Measurements from ENCODE around the gene GATAD2A.

Gene GATAD2A

DNA sequence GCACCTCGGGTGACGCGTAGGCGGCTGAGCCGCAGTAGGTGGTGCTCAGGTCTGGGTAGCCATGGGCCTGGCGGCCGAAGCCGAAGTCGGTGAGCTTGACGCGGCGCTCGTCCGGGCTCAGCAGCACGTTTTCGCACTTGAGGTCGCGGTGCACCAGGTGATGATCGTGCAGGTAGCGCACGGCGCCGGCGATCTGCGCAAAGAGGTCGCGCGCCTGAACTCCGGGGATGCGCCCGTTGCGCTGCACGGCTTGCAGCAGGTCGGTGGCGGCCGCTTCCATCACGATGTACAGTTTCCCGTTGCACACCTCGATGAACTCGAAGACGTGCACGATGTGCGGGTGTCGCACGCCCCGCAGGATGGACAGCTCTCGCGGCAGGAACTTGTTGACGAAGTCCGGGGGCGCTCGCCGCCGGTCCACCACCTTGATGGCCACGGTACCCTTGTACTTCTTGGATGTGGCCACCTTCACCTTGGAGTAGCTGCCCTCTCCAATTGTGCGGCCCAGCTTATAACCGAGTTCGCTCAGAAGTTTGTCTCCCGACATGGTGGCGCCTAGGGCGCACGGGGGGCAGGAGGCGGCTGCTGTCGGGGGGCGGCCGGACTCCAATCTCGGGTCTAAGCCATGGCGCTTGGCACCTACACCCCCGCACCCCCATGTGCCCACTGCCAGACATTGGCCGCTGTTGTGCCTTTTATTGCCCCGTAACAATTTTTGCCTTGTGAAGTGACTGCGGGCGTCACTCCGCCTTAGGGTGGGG is 109.6 kb downstream of the GATAD2A start, which contains the start of gene TSSK6:
Gene TSSK6 (minus strand): TSS at position 668 of the 761 bp plus-strand sequence. CDS start 121 bp downstream, at position 547.
- DNase-seq, result no peak

GRCh38 chr19:19515642-19516519 is 110.4 kb downstream of the GATAD2A start, which contains the start of gene NDUFA13:
Gene NDUFA13 (plus strand): TSS chr19:19516225. CDS start chr19:19516239, 14 bp downstream.
- peak; percentile 89 to 92 for DNase-seq

- no peak for DNase-seq
These were observed 111.8 kb downstream of the GATAD2A start for GRCh38 chr19:19517235-19517619.

- no peak for DNase-seq
These were observed 115.5 kb downstream of the GATAD2A start for GRCh38 chr19:19520989-19521388.

DNA sequence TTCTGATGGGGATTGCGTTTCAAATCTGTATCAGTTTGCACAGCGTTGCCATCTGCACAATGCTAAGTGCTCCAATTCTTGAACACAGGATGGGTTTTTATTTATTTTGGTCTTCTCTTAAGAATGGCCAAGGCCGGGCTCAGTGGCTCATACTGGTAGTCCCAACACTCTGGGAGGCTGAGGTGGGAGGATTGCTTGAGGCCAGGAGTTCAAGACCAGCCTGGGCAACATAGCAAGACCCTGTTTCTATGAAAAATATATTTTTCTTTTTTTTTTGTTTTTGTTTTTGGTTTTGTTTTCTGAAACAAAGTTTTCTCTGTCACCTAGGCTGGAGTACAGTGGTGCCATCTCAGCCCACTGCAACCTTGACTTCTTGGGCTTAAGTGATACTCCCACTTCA is 117.7 kb downstream of the GATAD2A start:
- DNase-seq, result no peak

GRCh38 chr19:19524053-19524452 is 118.6 kb downstream of the GATAD2A start:
- no peak for DNase-seq

- DNase-seq, result no peak
These were observed 120.3 kb downstream of the GATAD2A start for GRCh38 chr19:19525611-19526380.

- no peak for DNase-seq
These were observed 121.3 kb downstream of the GATAD2A start for GRCh38 chr19:19526581-19527370.

DNA sequence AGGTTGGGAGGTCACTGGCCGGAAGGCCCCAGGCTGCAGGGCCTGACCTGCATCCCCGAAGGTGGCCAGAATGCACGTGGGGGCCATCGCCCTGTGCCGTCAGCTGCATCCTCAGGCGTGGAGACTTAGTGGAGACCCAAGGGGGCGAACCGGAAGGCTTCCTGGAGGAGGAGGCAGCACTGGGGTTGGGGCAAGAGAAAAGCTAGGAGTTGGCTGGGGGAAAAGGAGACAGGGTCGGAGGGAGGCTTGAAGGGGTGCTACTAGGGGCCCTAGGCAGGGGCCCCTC is 121.8 kb downstream of the GATAD2A start:
- no peak for DNase-seq

DNA sequence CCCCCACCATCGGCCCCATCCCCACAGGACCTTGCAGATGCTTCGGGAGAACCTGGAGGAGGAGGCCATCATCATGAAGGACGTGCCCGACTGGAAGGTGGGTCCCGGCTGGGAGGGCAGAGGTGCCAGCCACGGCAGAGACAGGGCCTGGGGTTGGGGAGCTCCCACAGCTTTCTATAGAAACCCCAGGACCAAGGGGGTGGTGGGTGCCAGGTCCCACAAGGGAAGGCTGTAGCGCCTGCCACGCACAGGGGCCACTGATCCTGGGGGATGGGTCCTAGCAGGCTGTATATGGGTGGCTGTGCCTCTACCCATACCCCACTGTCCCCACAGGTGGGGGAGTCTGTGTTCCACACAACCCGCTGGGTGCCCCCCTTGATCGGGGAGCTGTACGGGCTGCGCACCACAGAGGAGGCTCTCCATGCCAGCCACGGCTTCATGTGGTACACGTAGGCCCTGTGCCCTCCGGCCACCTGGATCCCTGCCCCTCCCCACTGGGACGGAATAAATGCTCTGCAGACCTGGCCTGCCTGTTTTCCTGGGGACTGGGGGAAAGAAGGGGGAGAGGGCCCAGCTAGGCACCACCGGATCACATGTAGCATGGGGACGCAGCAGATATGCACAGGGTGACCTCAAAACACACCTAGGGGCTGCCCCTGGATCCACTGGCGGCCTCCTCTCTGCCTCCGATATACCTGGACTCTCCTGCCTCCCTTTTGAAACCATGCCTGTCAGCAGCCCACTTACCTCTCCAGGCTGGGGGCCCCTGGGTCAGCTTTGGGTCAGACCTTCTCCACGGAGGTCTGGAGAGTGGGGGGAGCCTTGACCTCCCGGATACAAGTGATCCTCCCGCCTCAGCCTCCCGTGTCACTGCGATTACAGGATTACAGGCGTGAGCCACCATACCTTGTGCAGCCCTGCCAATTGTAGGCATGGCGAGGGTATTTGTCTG is 122.5 kb downstream of the GATAD2A start:
- DNase-seq, result no peak

DNA sequence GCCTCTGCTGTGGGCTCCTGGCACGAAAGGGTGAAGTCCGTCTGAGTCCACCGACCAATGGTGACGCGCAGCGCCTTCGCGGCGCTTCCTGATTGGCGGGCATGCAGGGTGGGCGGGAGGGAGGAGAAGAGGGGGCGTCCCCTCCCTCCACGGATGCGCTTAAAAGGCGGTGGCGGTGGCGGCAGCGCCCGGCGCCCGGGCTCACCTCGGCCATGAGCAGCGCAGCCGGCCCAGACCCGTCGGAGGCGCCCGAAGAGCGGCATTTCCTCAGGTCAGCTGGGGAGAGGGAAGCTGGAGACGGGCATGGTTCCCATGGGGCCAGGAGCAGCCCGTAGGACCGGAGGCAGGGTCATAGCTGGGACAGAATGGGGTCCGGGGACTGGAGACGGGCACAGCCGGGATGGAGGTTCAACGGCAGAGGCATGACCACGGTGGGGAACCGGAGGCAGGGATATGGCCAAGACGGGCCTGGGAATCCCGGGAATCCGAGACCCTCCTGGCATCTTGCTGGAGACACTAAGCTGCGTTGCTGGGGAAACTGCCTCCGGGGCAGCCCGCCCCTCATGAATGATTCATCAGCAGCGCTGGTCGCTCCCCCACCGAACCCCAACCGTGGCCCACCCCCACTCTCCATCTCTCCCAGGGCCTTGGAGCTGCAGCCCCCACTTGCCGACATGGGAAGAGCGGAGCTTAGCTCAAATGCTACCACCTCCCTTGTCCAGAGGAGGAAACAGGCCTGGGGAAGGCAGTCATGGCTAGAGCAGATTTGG is 123.4 kb downstream of the GATAD2A start, which contains the start of gene YJEFN3:
Gene YJEFN3 (plus strand): TSS at position 191 of the 770 bp plus-strand sequence. CDS start 22 bp downstream, at position 213.
- DNase-seq, result no peak

- no peak for DNase-seq
These were observed 124.4 kb downstream of the GATAD2A start for GRCh38 chr19:19529783-19530422.

- no peak for DNase-seq
These were observed 124.9 kb downstream of the GATAD2A start for GRCh38 chr19:19530423-19530804.

GRCh38 chr19:19530889-19531288 is 125.4 kb downstream of the GATAD2A start:
- no peak for DNase-seq

GRCh38 chr19:19531951-19532805 is 126.7 kb downstream of the GATAD2A start:
- peak; percentile 78 to 90 for DNase-seq

- DNase-seq, result no peak
These were observed 127.6 kb downstream of the GATAD2A start for GRCh38 chr19:19532806-19533701.

- DNase-seq, result no peak
These were observed 128.4 kb downstream of the GATAD2A start for GRCh38 chr19:19533841-19534240.
